Astrocyte of the hippocampus (primary cell): ENCODE measurements around the gene HOXA9.

Experiments
- DNase-seq: peaks from one replicate; pipeline ENCODE4 v3.0.0; 2011; ENCODE audit warnings: low read depth, low spot score

Gene HOXA9

GRCh38 chr7:27126596-27127327, 38.6 kb downstream of the HOXA9 start:
- no peak for DNase-seq

GRCh38 chr7:27125986-27126394, 39.3 kb downstream of the HOXA9 start:
- no peak for DNase-seq

GRCh38 chr7:27124902-27125689, 40.2 kb downstream of the HOXA9 start:
- no peak for DNase-seq

GRCh38 chr7:27124096-27124901, 41.0 kb downstream of the HOXA9 start:
- peak; percentile 64 for DNase-seq

- no peak for DNase-seq
These were observed 41.8 kb downstream of the HOXA9 start for GRCh38 chr7:27123477-27124053.

GRCh38 chr7:27123007-27123476, 42.3 kb downstream of the HOXA9 start:
- DNase-seq, result no peak

- DNase-seq, result no peak
These were observed 43.0 kb downstream of the HOXA9 start for GRCh38 chr7:27122077-27122910.

GRCh38 chr7:27121684-27122076, 43.7 kb downstream of the HOXA9 start:
- no peak for DNase-seq

GRCh38 chr7:27119412-27119911, 45.9 kb downstream of the HOXA9 start:
- DNase-seq, result no peak

GRCh38 chr7:27118580-27118979, 46.8 kb downstream of the HOXA9 start:
- DNase-seq, result no peak

GRCh38 chr7:27117887-27118491, 47.3 kb downstream of the HOXA9 start:
- DNase-seq, result no peak

GRCh38 chr7:27116962-27117886, 48.1 kb downstream of the HOXA9 start:
- no peak for DNase-seq

GRCh38 chr7:27116031-27116961, 49.0 kb downstream of the HOXA9 start:
- DNase-seq, result no peak

- DNase-seq, result no peak
These were observed 49.9 kb downstream of the HOXA9 start for GRCh38 chr7:27115221-27116026.

- no peak for DNase-seq
These were observed 50.5 kb downstream of the HOXA9 start for GRCh38 chr7:27114881-27115220.

- no peak for DNase-seq
These were observed 51.2 kb downstream of the HOXA9 start for GRCh38 chr7:27113991-27114769.
